IMR-90 (cell line): ENCODE measurements around the gene TRHDE. TPM values are rescaled to one million over a fixed set of nuclear protein-coding genes. Genes with fewer than 3 reads are reported as not detected.
A peak's percentile ranks its signal among the peaks of the same experiment; 100 is the strongest.

ENCODE experiments used
- ATAC-seq: fragments of 200-7000 bp; cut with Tn5 transposase; 2 replicates; pipeline ENCODE4 v1.9.1; 2020; ENCODE audit warnings: low read depth, mild to moderate bottlenecking, moderate library complexity
- BruUV-seq: library from RNA; stranded (reverse); fragments of 400-500 nt; replicated peaks from 2 replicates; lab custom pipeline; 2021; lab: Mats Ljungman, UMichigan
- CTCF ChIA-PET: fragments of 300-600 bp; formaldehyde crosslinking; extraction: SDS; loops from one replicate; lab custom pipeline; 2021; ENCODE audit warnings: antibody characterized with exemption; lab: Yijun Ruan, JAX
- POLR2A ChIA-PET: fragments of 300-600 bp; sonication (Branson Sonifier 250); formaldehyde crosslinking; loops from one replicate; lab custom pipeline; 2022; ENCODE audit warnings: antibody characterized with exemption; ENCODE audit not compliant: unreplicated experiment; lab: Charles Lee
- DNase-seq: peaks from one replicate; pipeline ENCODE4 v3.0.0; 2013
- H2AFZ ChIP-seq: replicated peaks from 2 replicates; pipeline ENCODE3; 2013; ENCODE audit warnings: low read length, mild to moderate bottlenecking; ENCODE audit not compliant: poor library complexity
- H2AK5ac ChIP-seq: 2 replicates; pipeline ENCODE4 v1.6.1; 2013; ENCODE audit warnings: low read depth, low read length, inconsistent platforms
- H2AK9ac ChIP-seq: replicated peaks from 2 replicates; pipeline ENCODE3; 2013; ENCODE audit warnings: mild to moderate bottlenecking, low read depth, low read length, moderate library complexity; ENCODE audit not compliant: poor library complexity
- H2BK120ac ChIP-seq: 2 replicates; pipeline ENCODE4 v1.6.1; 2013; ENCODE audit warnings: low read depth, low read length, inconsistent platforms
- H2BK15ac ChIP-seq: 3 replicates; pipeline ENCODE4 v1.6.1; 2013; ENCODE audit warnings: low read depth, low read length, inconsistent platforms
- H2BK20ac ChIP-seq: 2 replicates; pipeline ENCODE4 v1.6.1; 2013; ENCODE audit warnings: low read depth, mild to moderate bottlenecking, inconsistent platforms, low read length, moderate library complexity
- H2BK5ac ChIP-seq: 2 replicates; pipeline ENCODE4 v1.6.1; 2013; ENCODE audit warnings: mild to moderate bottlenecking, low read depth, low read length, inconsistent platforms; ENCODE audit not compliant: poor library complexity, severe bottlenecking
- H3K14ac ChIP-seq: replicated peaks from 2 replicates; pipeline ENCODE4 v1.6.1; 2013; ENCODE audit warnings: low read depth, low read length, inconsistent platforms
- H3K18ac ChIP-seq: 2 replicates; pipeline ENCODE4 v1.6.1; 2013; ENCODE audit warnings: low read depth, low read length, control low read depth
- H3K23ac ChIP-seq: 2 replicates; pipeline ENCODE4 v1.6.1; 2013; ENCODE audit warnings: low read depth, low read length, inconsistent platforms
- H3K27ac ChIP-seq: 2 replicates; pipeline ENCODE4 v1.5.1; 2013; ENCODE audit warnings: mild to moderate bottlenecking, control low read depth, low read length; ENCODE audit not compliant: insufficient read depth
- H3K27me3 ChIP-seq: 2 replicates; pipeline ENCODE4 v1.6.1; 2013; ENCODE audit warnings: low read length; ENCODE audit not compliant: control insufficient read depth, insufficient read depth
- H3K36me3 ChIP-seq: 2 replicates; pipeline ENCODE4 v1.6.1; 2013; ENCODE audit warnings: low read length, mixed read lengths; ENCODE audit not compliant: control insufficient read depth, insufficient read depth
- H3K4ac ChIP-seq: 2 replicates; pipeline ENCODE4 v1.6.1; 2013; ENCODE audit warnings: low read depth, low read length, inconsistent platforms
- H3K4me1 ChIP-seq: 2 replicates; pipeline ENCODE4 v1.6.1; 2013; ENCODE audit warnings: low read length, mixed read lengths; ENCODE audit not compliant: control insufficient read depth, insufficient read depth
- H3K4me2 ChIP-seq: 2 replicates; pipeline ENCODE4 v1.6.1; 2013; ENCODE audit warnings: low read depth, mild to moderate bottlenecking, control low read depth, low read length, moderate library complexity
- H3K4me3 ChIP-seq: 2 replicates; pipeline ENCODE4 v1.5.1; 2013; ENCODE audit warnings: low read depth, mild to moderate bottlenecking, control low read depth, low read length, moderate library complexity; ENCODE audit not compliant: insufficient read depth
- H3K56ac ChIP-seq: 2 replicates; pipeline ENCODE4 v1.6.1; 2013; ENCODE audit warnings: low read length, inconsistent platforms; ENCODE audit not compliant: insufficient read depth; ENCODE audit errors: extremely low read depth
- H3K79me1 ChIP-seq, 2 experiments: 2 replicates each; pipeline ENCODE4 v1.6.1; 2013; ENCODE audit warnings: low read length in 2 of 2, inconsistent platforms in 1 of 2, low read depth in 1 of 2
- H3K9ac ChIP-seq: 2 replicates; pipeline ENCODE4 v1.6.1; 2013; ENCODE audit warnings: low read depth, low read length, control low read depth
- H3K9me1 ChIP-seq: 2 replicates; pipeline ENCODE4 v1.6.1; 2013; ENCODE audit warnings: low read length, inconsistent platforms; ENCODE audit not compliant: insufficient read depth
- H3K9me3 ChIP-seq: 2 replicates; pipeline ENCODE4 v1.6.1; 2013; ENCODE audit warnings: low read length; ENCODE audit not compliant: control insufficient read depth, insufficient read depth
- H4K20me1 ChIP-seq: 2 replicates; pipeline ENCODE4 v1.6.1; 2013; ENCODE audit warnings: low read length, inconsistent platforms; ENCODE audit not compliant: insufficient read depth
- H4K5ac ChIP-seq: 2 replicates; pipeline ENCODE4 v1.6.1; 2013; ENCODE audit warnings: mild to moderate bottlenecking, low read depth, low read length, control low read depth
- H4K8ac ChIP-seq, 2 experiments: 2 replicates each; pipeline ENCODE4 v1.6.1; 2013; ENCODE audit warnings: low read depth in 2 of 2, low read length in 2 of 2, control low read depth in 1 of 2, inconsistent platforms in 1 of 2
- H4K91ac ChIP-seq: 2 replicates; pipeline ENCODE4 v1.6.1; 2013; ENCODE audit warnings: low read depth, low read length, inconsistent platforms; ENCODE audit not compliant: insufficient read depth
- BHLHE40 ChIP-seq: fragments of 150-350 bp; IDR thresholded peaks from 2 replicates; pipeline ENCODE4 v1.6.1; 2016; ENCODE audit warnings: mild to moderate bottlenecking, low read depth, low read length
- CEBPB ChIP-seq: IDR thresholded peaks from 2 replicates; pipeline ENCODE4 v1.6.1; 2012; ENCODE audit warnings: low read depth, low read length, improper control_type of control experiment
- CHD1 ChIP-seq: IDR thresholded peaks from 2 replicates; pipeline ENCODE4 v1.6.1; 2012; ENCODE audit warnings: low read depth, low read length, improper control_type of control experiment
- FOS ChIP-seq: fragments of 150-350 bp; IDR thresholded peaks from 2 replicates; pipeline ENCODE4 v1.6.1; 2016; ENCODE audit warnings: low read depth, low read length
- MAFK ChIP-seq: IDR thresholded peaks from 2 replicates; pipeline ENCODE4 v1.6.1; 2012; ENCODE audit warnings: low read depth, low read length, improper control_type of control experiment
- MAZ ChIP-seq: IDR thresholded peaks from 2 replicates; pipeline ENCODE4 v1.6.1; 2012; ENCODE audit warnings: low read depth, mild to moderate bottlenecking, low read length, improper control_type of control experiment, moderate library complexity, borderline replicate concordance
- MXI1 ChIP-seq: IDR thresholded peaks from 2 replicates; pipeline ENCODE4 v1.6.1; 2012; ENCODE audit warnings: low read depth, mild to moderate bottlenecking, low read length, moderate library complexity, borderline replicate concordance
- NFE2L2 ChIP-seq: fragments of 150-350 bp; IDR thresholded peaks from 2 replicates; pipeline ENCODE4 v1.6.1; 2016; ENCODE audit warnings: low read depth, mild to moderate bottlenecking, low read length
- POLR2A ChIP-seq: IDR thresholded peaks from 2 replicates; pipeline ENCODE4 v1.6.1; 2012; ENCODE audit warnings: mild to moderate bottlenecking, low read depth, low read length
- RAD21 ChIP-seq: IDR thresholded peaks from 2 replicates; pipeline ENCODE4 v1.6.1; 2012; ENCODE audit warnings: low read length, improper control_type of control experiment
- RCOR1 ChIP-seq: IDR thresholded peaks from 2 replicates; pipeline ENCODE4 v1.6.1; 2012; ENCODE audit warnings: mild to moderate bottlenecking, low read length, improper control_type of control experiment; ENCODE audit not compliant: insufficient replicate concordance
- RFX5 ChIP-seq: IDR thresholded peaks from 2 replicates; pipeline ENCODE4 v1.8.0; 2012; ENCODE audit warnings: low read depth, mild to moderate bottlenecking, low read length, moderate library complexity
- SMC3 ChIP-seq: fragments of 150-350 bp; IDR thresholded peaks from 2 replicates; pipeline ENCODE4 v1.6.1; 2016; ENCODE audit warnings: low read depth, mild to moderate bottlenecking, antibody characterized with exemption, low read length, moderate library complexity
- WGBS, 2 experiments: methylation state at CpG; one replicate each; pipeline versions ENCODE4 v1.1.5 to v1.1.7; 2013; ENCODE audit warnings: missing lambda C conversion rate in 2 of 2; ENCODE audit not compliant: insufficient read length in 1 of 2; ENCODE audit errors: extremely low coverage in 2 of 2; 5-methylcytosine and 5-hydroxymethylcytosine counted together
- dilution Hi-C: fragments of 300-500 bp; cut with HindIII; formaldehyde crosslinking; loops from one replicate; pipeline ENCODE4 v1.14.3; 2018; ENCODE audit warnings: low sequenced_read_pairs; ENCODE audit not compliant: unreplicated experiment
- in situ Hi-C: fragments of 300-500 bp; cut with MboI; formaldehyde crosslinking; loops from 3 replicates; pipeline ENCODE4 v1.14.3; 2019; ENCODE audit warnings: low sequenced_read_pairs, inconsistent platforms, mixed read lengths
- intact Hi-C: fragments of 100-400 bp; cut with micrococcal nuclease; formaldehyde crosslinking; loops from 2 replicates; pipeline ENCODE4 v1.10.0; 2022
- polyA plus RNA-seq, 3 experiments: library from polyadenylated mRNA; depleted of rRNA; stranded (reverse); fragments of >200 nt; gene quantifications; 2 replicates each; pipeline ENCODE4 v1.2.3, GENCODE V29; 2012; ENCODE audit warnings: low replicate concordance in 1 of 3
- total RNA-seq: library from RNA; depleted of rRNA; stranded (reverse); fragments of >200 nt; gene quantifications from 2 replicates; pipeline ENCODE4 v1.2.3, GENCODE V29; 2012
- TF ChIP-seq, protein P1 (sequence below): fragments of 150-350 bp; IDR thresholded peaks from 2 replicates; pipeline ENCODE4 v1.6.1; 2016; ENCODE audit warnings: low read depth, mild to moderate bottlenecking, low read length, moderate library complexity, borderline replicate concordance
- TF ChIP-seq, protein P2 (sequence below): fragments of 150-350 bp; IDR thresholded peaks from 2 replicates; pipeline ENCODE4 v1.6.1; 2017; ENCODE audit warnings: mild to moderate bottlenecking, antibody characterized with exemption, low read length, low read depth
- TF ChIP-seq, protein P3 (sequence below): conservative IDR thresholded peaks from 2 replicates; pipeline ENCODE4 v1.5.1; 2012; ENCODE audit warnings: mild to moderate bottlenecking, low read depth, low read length, improper control_type of control experiment

The TRHDE gene
- total and polyA plus RNA-seq, 2 of the 4 experiments (the other 2 are of a cell fraction): 33.7 to 65.1 TPM

DNA sequence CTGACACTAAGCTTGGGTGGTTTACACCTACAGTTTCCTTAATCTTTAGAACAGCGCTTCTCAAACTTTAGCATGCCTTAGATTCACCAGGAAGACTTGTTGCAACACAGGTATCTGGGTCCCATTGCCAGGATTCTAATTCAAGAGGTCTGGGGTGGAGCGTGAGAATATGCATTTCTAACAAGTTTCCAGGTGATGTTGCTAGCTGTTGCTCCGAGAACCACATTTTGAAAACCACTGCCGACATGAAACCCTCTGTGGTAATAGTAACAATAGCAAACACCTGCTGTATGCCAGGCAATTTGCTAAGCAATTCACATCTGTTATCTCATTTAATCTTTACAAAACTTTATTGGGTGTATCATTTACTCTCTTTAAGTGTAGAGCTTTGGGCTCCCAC is 58.6 kb downstream of the TRHDE start:
- ATAC-seq (no peak), DNase-seq (no peak)
- intact Hi-C loops: no loop called here
- Histone ChIP-seq H2BK20ac (no peak overlapping the region), H3K18ac (no peak overlapping the region), H2AK9ac (no peak overlapping the region), H4K8ac (no peak overlapping the region), H4K20me1 (no peaks in the 10 kb centered on the region), H3K14ac (no peak overlapping the region), H3K56ac (no peak overlapping the region), H3K4me1 (peaks cover 2% of the 10 kb centered on the region), H3K4me2 (peak overlapping the region; percentile 8; the same call in 1 of the 2 replicates), H3K36me3 (peaks cover 2% of the 10 kb centered on the region; the same call in 1 of the 2 replicates), H4K91ac (no peak overlapping the region), H3K4ac (no peak overlapping the region), H2AFZ (no peak overlapping the region), H2BK120ac (no peak overlapping the region), H3K9me1 (peaks cover 10% of the 10 kb centered on the region), H2AK5ac (no peak overlapping the region), H3K23ac (no peak overlapping the region), H3K27me3 (no peaks in the 10 kb centered on the region), H3K9me3 (no peaks in the 10 kb centered on the region), H3K9ac (no peak overlapping the region), H3K79me1 (peaks cover 30 to 57% of the 10 kb centered on the region in 2 experiments), H2BK5ac (no peak overlapping the region), H4K5ac (no peak overlapping the region), H3K27ac (no peak overlapping the region), H2BK15ac (no peak overlapping the region), H3K4me3 (no peak overlapping the region)
- TF ChIP-seq MAZ: no peak
- no peak for TF ChIP-seq CEBPB
- TF ChIP-seq MXI1: no peak
- TF ChIP-seq, protein P1, sequence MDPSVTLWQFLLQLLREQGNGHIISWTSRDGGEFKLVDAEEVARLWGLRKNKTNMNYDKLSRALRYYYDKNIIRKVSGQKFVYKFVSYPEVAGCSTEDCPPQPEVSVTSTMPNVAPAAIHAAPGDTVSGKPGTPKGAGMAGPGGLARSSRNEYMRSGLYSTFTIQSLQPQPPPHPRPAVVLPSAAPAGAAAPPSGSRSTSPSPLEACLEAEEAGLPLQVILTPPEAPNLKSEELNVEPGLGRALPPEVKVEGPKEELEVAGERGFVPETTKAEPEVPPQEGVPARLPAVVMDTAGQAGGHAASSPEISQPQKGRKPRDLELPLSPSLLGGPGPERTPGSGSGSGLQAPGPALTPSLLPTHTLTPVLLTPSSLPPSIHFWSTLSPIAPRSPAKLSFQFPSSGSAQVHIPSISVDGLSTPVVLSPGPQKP: no peak
- no peak for TF ChIP-seq MAFK
- TF ChIP-seq POLR2A: no peak
- TF ChIP-seq SMC3: no peak
- TF ChIP-seq, protein P2, sequence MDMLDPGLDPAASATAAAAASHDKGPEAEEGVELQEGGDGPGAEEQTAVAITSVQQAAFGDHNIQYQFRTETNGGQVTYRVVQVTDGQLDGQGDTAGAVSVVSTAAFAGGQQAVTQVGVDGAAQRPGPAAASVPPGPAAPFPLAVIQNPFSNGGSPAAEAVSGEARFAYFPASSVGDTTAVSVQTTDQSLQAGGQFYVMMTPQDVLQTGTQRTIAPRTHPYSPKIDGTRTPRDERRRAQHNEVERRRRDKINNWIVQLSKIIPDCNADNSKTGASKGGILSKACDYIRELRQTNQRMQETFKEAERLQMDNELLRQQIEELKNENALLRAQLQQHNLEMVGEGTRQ: no peak
- TF ChIP-seq RAD21: no peak
- TF ChIP-seq CHD1: no peak
- no peak for TF ChIP-seq RFX5
- TF ChIP-seq BHLHE40: no peak
- TF ChIP-seq RCOR1: no peak
- no peak for TF ChIP-seq NFE2L2
- no peak for TF ChIP-seq FOS
- TF ChIP-seq, protein P3, sequence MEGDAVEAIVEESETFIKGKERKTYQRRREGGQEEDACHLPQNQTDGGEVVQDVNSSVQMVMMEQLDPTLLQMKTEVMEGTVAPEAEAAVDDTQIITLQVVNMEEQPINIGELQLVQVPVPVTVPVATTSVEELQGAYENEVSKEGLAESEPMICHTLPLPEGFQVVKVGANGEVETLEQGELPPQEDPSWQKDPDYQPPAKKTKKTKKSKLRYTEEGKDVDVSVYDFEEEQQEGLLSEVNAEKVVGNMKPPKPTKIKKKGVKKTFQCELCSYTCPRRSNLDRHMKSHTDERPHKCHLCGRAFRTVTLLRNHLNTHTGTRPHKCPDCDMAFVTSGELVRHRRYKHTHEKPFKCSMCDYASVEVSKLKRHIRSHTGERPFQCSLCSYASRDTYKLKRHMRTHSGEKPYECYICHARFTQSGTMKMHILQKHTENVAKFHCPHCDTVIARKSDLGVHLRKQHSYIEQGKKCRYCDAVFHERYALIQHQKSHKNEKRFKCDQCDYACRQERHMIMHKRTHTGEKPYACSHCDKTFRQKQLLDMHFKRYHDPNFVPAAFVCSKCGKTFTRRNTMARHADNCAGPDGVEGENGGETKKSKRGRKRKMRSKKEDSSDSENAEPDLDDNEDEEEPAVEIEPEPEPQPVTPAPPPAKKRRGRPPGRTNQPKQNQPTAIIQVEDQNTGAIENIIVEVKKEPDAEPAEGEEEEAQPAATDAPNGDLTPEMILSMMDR: no peak
- POLR2A ChIA-PET: interaction anchor here (0.6 kb wide), 1 partner anchor 56 kb away, joined by 7 read pairs; no protein-coding TSS in a partner anchor
- no TSS peak for BruUV-seq
- WGBS, 2 experiments: no CpG with 5 or more reads among the region's 4 CpGs
- in situ Hi-C loops: no loop called here
- dilution Hi-C loops: no loop called here
- CTCF ChIA-PET: interaction anchor here (0.6 kb wide), 1 partner anchor 301 kb away, joined by 3 read pairs; no protein-coding TSS in a partner anchor
